ENCODE results near the gene YAF2. TPM values are rescaled to one million over a fixed set of nuclear protein-coding genes. Genes with fewer than 3 reads are reported as not detected.

Gene YAF2
- total RNA-seq, 3 donors from 2014 or later (not counting 1 experiment from before 2014, with no cell fraction given) = 96.2 to 124 (median 101) TPM

- Mint-ChIP-seq H3K36me3 (peaks cover 4% of the 10 kb centered on the region), H3K27me3 (ENCODE audit: low read depth in 2 of 2) (no peaks in the 10 kb centered on the region), H3K4me3 (no peak overlapping the region), H3K4me1 (peaks cover 7 to 14% of the 10 kb centered on the region in 2 donors), H3K27ac (no peak overlapping the region), H3K9me3 (peaks cover 2 to 4% of the 10 kb centered on the region in 2 donors)
- DNase-seq = no peak
- WGBS (ENCODE audit: insufficient coverage) = 98% methylated on average over 3 of the region's 3 CpGs
- intact Hi-C loops (cut with micrococcal nuclease) = no loop called here
- H3K27ac ChIP-seq (ENCODE audit: low read length) = no peak overlapping the region
- no peaks in the 10 kb centered on the region for H3K9me3 ChIP-seq (ENCODE audit: control insufficient read depth, insufficient read depth, low read length)
- ATAC-seq = no peak
- no peaks in the 10 kb centered on the region for H3K27me3 ChIP-seq (ENCODE audit: control insufficient read depth, insufficient read depth, low read length)
- H3K36me3 ChIP-seq (ENCODE audit: control insufficient read depth, insufficient read depth, low read length) = peaks cover 7% of the 10 kb centered on the region
- H3K4me3 ChIP-seq (ENCODE audit: low read length) = no peak overlapping the region
- TF ChIP-seq CTCF (IDR thresholded peaks at IDR 0.05) = no peak
- H3K4me1 ChIP-seq (ENCODE audit: control insufficient read depth, insufficient read depth, low read length) = no peaks in the 10 kb centered on the region
These were observed 129.0 kb downstream of the YAF2 start for GRCh38 chr12:42109031-42109430.

Other genes starting within 250 kb of the YAF2 start
- 10 to 100 TPM; 12.3 to 13.0 (median 12.7) TPM for gene GXYLT1, start 93.4 kb downstream of the YAF2 start, total RNA-seq
- gene ZCRB1, start 87.8 kb upstream of the YAF2 start, total RNA-seq = 10 to 100 TPM; 28.0 to 35.9 (median 33.8) TPM
- 100 to 1,000 TPM in 2 of 3 donors, 10 to 100 TPM in 1; 98.2 to 101 (median 101) TPM for gene PPHLN1, start 87.9 kb upstream of the YAF2 start, total RNA-seq